GM12878 (cell line): ENCODE results near the gene PTCD1. TPM values are rescaled to one million over a fixed set of nuclear protein-coding genes. Genes with fewer than 3 reads are reported as not detected.

Experiments
- ATAC-seq: fragments of 200-7000 bp; cut with Tn5 transposase; 3 replicates; pipeline ENCODE4 v1.9.1; 2020; ENCODE audit warnings: mild to moderate bottlenecking, moderate library complexity
- BruUV-seq: library from RNA; stranded (reverse); fragments of 400-500 nt; replicated peaks from 2 replicates; lab custom pipeline; 2021; lab: Mats Ljungman, UMichigan
- CTCF ChIA-PET: fragments of 300-600 bp; sonication (Branson Sonifier 250); formaldehyde crosslinking; extraction: SDS; loops from one replicate; lab custom pipeline; 2021; ENCODE audit warnings: inconsistent platforms; lab: Yijun Ruan, JAX
- POLR2A ChIA-PET: fragments of 350-600 bp; formaldehyde crosslinking; extraction: SDS; loops from one replicate; lab custom pipeline; 2021; ENCODE audit warnings: inconsistent platforms; lab: Charles Lee
- RAD21 ChIA-PET: fragments of 300-600 bp; sonication (Branson Sonifier 250); formaldehyde crosslinking; loops from one replicate; lab custom pipeline; 2023; ENCODE audit warnings: antibody characterized with exemption; ENCODE audit not compliant: unreplicated experiment; lab: Charles Lee
- SMC1A ChIA-PET: fragments of 300-600 bp; sonication (Branson Sonifier 250); formaldehyde crosslinking; loops from one replicate; lab custom pipeline; 2023; ENCODE audit not compliant: unreplicated experiment, uncharacterized antibody; lab: Charles Lee
- DNase-seq: peaks from one replicate; pipeline ENCODE4 v3.0.0-alpha.2; 2011; ENCODE audit warnings: low read depth, low spot score
- FAIRE-seq: peaks from 3 replicates; lab custom pipeline; 2011; peaks lifted over from hg19 to GRCh38; lab: Jason Lieb, UNC
- H2AFZ ChIP-seq: 2 replicates; pipeline ENCODE4 v1.6.0; 2011; ENCODE audit warnings: low read depth, low read length, control low read depth; ENCODE audit not compliant: control insufficient read depth
- H3K27ac ChIP-seq: 2 replicates; pipeline ENCODE4 v1.5.1; 2011; ENCODE audit warnings: control low read depth; ENCODE audit not compliant: control insufficient read depth, insufficient read depth
- H3K27me3 ChIP-seq, 2 experiments: replicated peaks in 1 of 2; 2 replicates each; pipeline versions ENCODE4 v1.6.0 to v1.6.1; 2011; ENCODE audit warnings: low read length in 1 of 2; ENCODE audit not compliant: control insufficient read depth in 2 of 2, insufficient read depth in 2 of 2
- H3K36me3 ChIP-seq, 2 experiments: 2 replicates each; pipeline ENCODE4 v1.5.1; 2011; ENCODE audit warnings: low read length in 1 of 2; ENCODE audit not compliant: control insufficient read depth in 2 of 2, insufficient read depth in 2 of 2
- H3K4me1 ChIP-seq: 2 replicates; pipeline ENCODE4 v1.6.1; 2011; ENCODE audit warnings: mild to moderate bottlenecking, low read length, moderate library complexity, mixed read lengths; ENCODE audit not compliant: control insufficient read depth, insufficient read depth
- H3K4me2 ChIP-seq: 2 replicates; pipeline ENCODE4 v1.6.0; 2011; ENCODE audit warnings: control low read depth; ENCODE audit not compliant: control insufficient read depth, insufficient read depth
- H3K4me3 ChIP-seq: fragments of 200-600 bp; sonication (generic); 2 replicates; pipeline ENCODE4 v1.5.1; 2016
- H3K79me2 ChIP-seq: 2 replicates; pipeline ENCODE4 v1.6.0; 2011; ENCODE audit warnings: low read length; ENCODE audit not compliant: control insufficient read depth, insufficient read depth
- H3K9ac ChIP-seq: 2 replicates; pipeline ENCODE4 v1.8.0; 2011; ENCODE audit warnings: low read length, control low read depth, mixed read lengths; ENCODE audit not compliant: control insufficient read depth, insufficient read depth
- H3K9me3 ChIP-seq: replicated peaks from 3 replicates; pipeline ENCODE4 v1.5.1; 2011; ENCODE audit warnings: mild to moderate bottlenecking, low read length; ENCODE audit not compliant: control insufficient read depth, insufficient read depth
- H4K20me1 ChIP-seq: 2 replicates; pipeline ENCODE4 v1.6.0; 2011; ENCODE audit not compliant: control insufficient read depth, insufficient read depth
- POLR2A ChIP-seq: IDR thresholded peaks from 2 replicates; pipeline ENCODE4 v1.6.1; 2011; ENCODE audit warnings: low read depth, mild to moderate bottlenecking, low read length
- ZNF592 ChIP-seq: fragments of 450-650 bp; IDR thresholded peaks from 2 replicates; pipeline ENCODE4 v1.6.1; 2017; ENCODE audit warnings: mild to moderate bottlenecking, moderate library complexity
- WGBS: methylation state at CpG from one replicate; pipeline ENCODE4 v1.1.6; 2016; ENCODE audit warnings: low lambda C conversion rate; ENCODE audit not compliant: insufficient replicate concordance, insufficient coverage; ENCODE audit errors: missing lambda C conversion rate; 5-methylcytosine and 5-hydroxymethylcytosine counted together
- in situ Hi-C: fragments of 300-500 bp; cut with MboI; formaldehyde crosslinking; loops from 9 replicates; pipeline ENCODE4 v1.14.3; 2018; ENCODE audit warnings: mixed read lengths
- intact Hi-C: fragments of 100-400 bp; cut with micrococcal nuclease; formaldehyde crosslinking; loops from one replicate; pipeline ENCODE4 v1.14.2; 2022; ENCODE audit not compliant: unreplicated experiment
- polyA plus RNA-seq, 11 experiments: library from polyadenylated mRNA; depleted of rRNA in 4 of 11; unstranded in 6 of 11; stranded (reverse) in 5 of 11; fragments of >200 nt; fragmentation: Nextera tagmentation in 4 of 11; fragmentation: Illumina TruSeq in 1 of 11; extraction: Ambion mirVana in 4 of 11; extraction: Trizol in 1 of 11; gene quantifications; 1 replicate in 1 of 11; 2 replicates in 10 of 11; pipeline versions ENCODE4 v1.2.1 to v1.2.3, GENCODE V29; 2011 to 2016; ENCODE audit warnings: inconsistent platforms in 2 of 11, missing spikeins in 2 of 11, low read depth in 1 of 11
- total RNA-seq, 4 experiments: library from RNA; depleted of rRNA in 3 of 4; stranded (reverse); fragments of >200 nt in 3 of 4; fragmentation: Illumina TruSeq in 1 of 4; extraction: Trizol in 1 of 4; gene quantifications; 2 replicates each; pipeline versions ENCODE4 v1.2.1 to v1.2.3, GENCODE V29; 2013 to 2021

PTCD1 gene
- total and polyA plus RNA-seq, 10 of the 15 experiments (the other 5 are each of a cell fraction or from before 2014, with no cell fraction given) = 0.26 to 9.7 (median 5.0) TPM

GRCh38 chr7:99404235-99404976 is 34.2 kb downstream of the PTCD1 start:
- Histone ChIP-seq H3K36me3 (peaks cover 17 to 20% of the 10 kb centered on the region in 2 experiments), H2AFZ (no peak overlapping the region), H3K4me3 (no peak overlapping the region), H3K4me2 (no peak overlapping the region), H3K4me1 (peaks cover 7% of the 10 kb centered on the region), H3K9me3 (no peaks in the 10 kb centered on the region), H3K27me3 (no peaks in the 10 kb centered on the region), H3K9ac (no peak overlapping the region), H4K20me1 (no peaks in the 10 kb centered on the region), H3K79me2 (peaks cover 43% of the 10 kb centered on the region), H3K27ac (no peak overlapping the region)
- BruUV-seq = no TSS peak
- intact Hi-C loops (no loop called here), in situ Hi-C loops (no loop called here)
- TF ChIP-seq ZNF592 (no peak), POLR2A (peak; percentile 12; the same call in 1 of the 2 replicates)
- DNase-seq (no peak), FAIRE-seq (no peak), ATAC-seq (no peak)
- ChIA-PET POLR2A (no interaction called here), CTCF (interaction anchor here (0.6 kb wide), 1 partner anchor 59 kb away, joined by 3 read pairs; no protein-coding TSS in a partner anchor), SMC1A (no interaction called here), RAD21 (no interaction called here)
- 86% methylated on average over 18 of the region's 18 CpGs for WGBS
